ENCODE measurements around the gene ZFP36L1. TPM values are rescaled to one million over a fixed set of nuclear protein-coding genes. Genes with fewer than 3 reads are reported as not detected.

The ZFP36L1 gene
- total and polyA plus RNA-seq, 9 donors = 336 to 1,074 (median 626) TPM

GRCh38 chr14:68762953-68763764 lies 29.7 kb downstream of the ZFP36L1 start:
- peak in 2 of 3 donors; percentile 39 to 44 for TF ChIP-seq CTCF (IDR thresholded peaks at IDR 0.05)
- peak; percentile 7 for TF ChIP-seq EP300 (IDR thresholded peaks at IDR 0.05)
- TF ChIP-seq POLR2A (IDR thresholded peaks at IDR 0.05) = no peak
- intact Hi-C loops (cut with DNase I) = loop anchor here in 1 of 4 donors (10.0 kb wide), 1 partner anchor 78 kb away; no protein-coding TSS in a partner anchor

GRCh38 chr14:68761391-68761790 lies 31.5 kb downstream of the ZFP36L1 start:
- no peak for DNase-seq
- no peak overlapping the region for H3K27ac ChIP-seq
- no peak for TF ChIP-seq POLR2A (IDR thresholded peaks at IDR 0.05)
- TF ChIP-seq CTCF (IDR thresholded peaks at IDR 0.05) = no peak
- TF ChIP-seq EP300 (IDR thresholded peaks at IDR 0.05) = no peak

More at GRCh38 chr14:68762953-68763764, 29.7 kb downstream of the ZFP36L1 start:
- WGBS, 3 donors = 3 to 8% (median 5%) methylated on average over 11 of the region's 11 CpGs
- Histone ChIP-seq H3K9me3 (no peaks in the 10 kb centered on the region), H3K27ac (peak overlapping the region in 1 of 2 donors; percentile 72), H3K4me1 (ENCODE audit: insufficient read depth) (peaks cover 43% of the 10 kb centered on the region), H3K4me3 (no peak overlapping the region), H3K36me3 (no peaks in the 10 kb centered on the region), H3K27me3 (no peaks in the 10 kb centered on the region)
- DNase-seq = peak; percentile 94 to 96 (median 95)

GRCh38 chr14:68760761-68761160 lies 32.1 kb downstream of the ZFP36L1 start:
- H3K4me3 ChIP-seq = no peak overlapping the region
- WGBS, 3 donors = 84 to 94% (median 90%) methylated on average over 2 of the region's 2 CpGs
- H3K4me1 ChIP-seq (ENCODE audit: insufficient read depth) = peaks cover 44% of the 10 kb centered on the region
- no peak overlapping the region for H3K27ac ChIP-seq
- no peak for TF ChIP-seq POLR2A (IDR thresholded peaks at IDR 0.05)
- no peak for TF ChIP-seq CTCF (IDR thresholded peaks at IDR 0.05)
- no peak for TF ChIP-seq EP300 (IDR thresholded peaks at IDR 0.05)
- intact Hi-C loops (cut with DNase I) = loop anchor here in 1 of 4 donors (10.0 kb wide), 1 partner anchor 76 kb away; no protein-coding TSS in a partner anchor
- H3K27me3 ChIP-seq = no peaks in the 10 kb centered on the region
- DNase-seq = no peak
- no peaks in the 10 kb centered on the region for H3K9me3 ChIP-seq
- no peaks in the 10 kb centered on the region for H3K36me3 ChIP-seq

More at GRCh38 chr14:68761391-68761790, 31.5 kb downstream of the ZFP36L1 start:
- no peaks in the 10 kb centered on the region for H3K36me3 ChIP-seq
- H3K9me3 ChIP-seq = no peaks in the 10 kb centered on the region
- no peak overlapping the region for H3K4me3 ChIP-seq
- intact Hi-C loops (cut with DNase I) = loop anchor here in 1 of 4 donors (10.0 kb wide), 1 partner anchor 77 kb away; no protein-coding TSS in a partner anchor
- 82 to 93% (median 92%) methylated on average over 1 of the region's 1 CpG for WGBS, 3 donors
- no peaks in the 10 kb centered on the region for H3K27me3 ChIP-seq
- H3K4me1 ChIP-seq (ENCODE audit: insufficient read depth) = peaks cover 43% of the 10 kb centered on the region

GRCh38 chr14:68759937-68760336 lies 32.9 kb downstream of the ZFP36L1 start:
- no peak for TF ChIP-seq CTCF (IDR thresholded peaks at IDR 0.05)
- TF ChIP-seq POLR2A (IDR thresholded peaks at IDR 0.05) = no peak
- TF ChIP-seq EP300 (IDR thresholded peaks at IDR 0.05) = no peak
- intact Hi-C loops (cut with DNase I) = loop anchor here in 2 of 4 donors (5.0 to 10.0 kb wide), 2 partner anchors 73 to 75 kb away; no protein-coding TSS in a partner anchor
- DNase-seq = no peak
- no peak overlapping the region for H3K4me3 ChIP-seq
- H3K9me3 ChIP-seq = no peaks in the 10 kb centered on the region
- H3K36me3 ChIP-seq = no peaks in the 10 kb centered on the region
- peaks cover 43% of the 10 kb centered on the region for H3K4me1 ChIP-seq (ENCODE audit: insufficient read depth)
- 79 to 91% (median 87%) methylated on average over 5 of the region's 5 CpGs for whole genome bisulfite sequencing, 3 donors
- H3K27ac ChIP-seq = no peak overlapping the region
- no peaks in the 10 kb centered on the region for H3K27me3 ChIP-seq

Data from ovary (tissue), 9 donors.